GM19193 (cell line): ENCODE results near the gene CT45A5.
"Not testable (repeated sequence)": the region's sequence is repeated elsewhere in the genome, so short reads cannot be mapped to it uniquely, and the experiment has no call there.

Experiments used
- POLR2A ChIP-seq: IDR thresholded peaks from 4 replicates; pipeline ENCODE4 v1.6.1; 2011; ENCODE audit not compliant: insufficient read depth, insufficient read length; ENCODE audit errors: extremely low read depth

Gene CT45A5, protein sequence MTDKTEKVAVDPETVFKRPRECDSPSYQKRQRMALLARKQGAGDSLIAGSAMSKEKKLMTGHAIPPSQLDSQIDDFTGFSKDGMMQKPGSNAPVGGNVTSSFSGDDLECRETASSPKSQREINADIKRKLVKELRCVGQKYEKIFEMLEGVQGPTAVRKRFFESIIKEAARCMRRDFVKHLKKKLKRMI

DNA sequence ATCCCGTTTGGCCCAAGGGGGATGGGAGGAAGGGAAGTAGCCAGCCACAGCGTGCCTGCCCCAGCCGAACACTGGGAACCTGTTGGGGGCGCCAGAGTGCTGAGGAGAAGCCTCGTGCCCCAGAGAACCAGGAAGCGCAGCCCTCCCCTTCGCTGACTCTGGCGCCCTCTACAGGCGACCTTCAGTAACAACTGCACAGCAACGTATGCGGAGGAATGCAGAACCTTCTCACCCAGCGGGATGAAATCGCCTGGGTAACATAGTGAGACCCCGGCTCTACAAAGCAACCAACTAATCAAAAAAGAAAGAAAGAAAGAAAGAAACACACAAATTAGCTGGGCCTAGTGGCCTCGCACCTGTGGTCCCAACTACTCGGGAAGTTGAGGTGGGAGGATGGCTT, at the start of gene CT45A5:
CT45A5 (minus strand) TSS at position 101 of the 400 bp plus-strand sequence. CDS start 3,774 bp downstream, outside the sequence.
- not testable (repeated sequence) for TF ChIP-seq POLR2A

DNA sequence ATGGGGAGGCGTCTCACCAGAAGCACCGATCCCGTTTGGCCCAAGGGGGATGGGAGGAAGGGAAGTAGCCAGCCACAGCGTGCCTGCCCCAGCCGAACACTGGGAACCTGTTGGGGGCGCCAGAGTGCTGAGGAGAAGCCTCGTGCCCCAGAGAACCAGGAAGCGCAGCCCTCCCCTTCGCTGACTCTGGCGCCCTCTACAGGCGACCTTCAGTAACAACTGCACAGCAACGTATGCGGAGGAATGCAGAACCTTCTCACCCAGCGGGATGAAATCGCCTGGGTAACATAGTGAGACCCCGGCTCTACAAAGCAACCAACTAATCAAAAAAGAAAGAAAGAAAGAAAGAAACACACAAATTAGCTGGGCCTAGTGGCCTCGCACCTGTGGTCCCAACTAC, 34.6 kb upstream of the CT45A5 start, which contains the start of gene CT45A2:
CT45A2 (minus strand) TSS at position 101 of the 400 bp plus-strand sequence. CDS start 3,747 bp downstream, outside the sequence.
- TF ChIP-seq POLR2A = not testable (repeated sequence)

DNA sequence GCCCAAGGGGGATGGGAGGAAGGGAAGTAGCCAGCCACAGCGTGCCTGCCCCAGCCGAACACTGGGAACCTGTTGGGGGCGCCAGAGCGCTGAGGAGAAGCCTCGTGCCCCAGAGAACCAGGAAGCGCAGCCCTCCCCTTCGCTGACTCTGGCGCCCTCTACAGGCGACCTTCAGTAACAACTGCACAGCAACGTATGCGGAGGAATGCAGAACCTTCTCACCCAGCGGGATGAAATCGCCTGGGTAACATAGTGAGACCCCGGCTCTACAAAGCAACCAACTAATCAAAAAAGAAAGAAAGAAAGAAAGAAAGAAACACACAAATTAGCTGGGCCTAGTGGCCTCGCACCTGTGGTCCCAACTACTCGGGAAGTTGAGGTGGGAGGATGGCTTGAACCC, 17.4 kb upstream of the CT45A5 start, which contains the start of gene CT45A6:
CT45A6 (minus strand) TSS at position 101 of the 400 bp plus-strand sequence. CDS start 3,794 bp downstream, outside the sequence.
- TF ChIP-seq POLR2A = not testable (repeated sequence)

DNA sequence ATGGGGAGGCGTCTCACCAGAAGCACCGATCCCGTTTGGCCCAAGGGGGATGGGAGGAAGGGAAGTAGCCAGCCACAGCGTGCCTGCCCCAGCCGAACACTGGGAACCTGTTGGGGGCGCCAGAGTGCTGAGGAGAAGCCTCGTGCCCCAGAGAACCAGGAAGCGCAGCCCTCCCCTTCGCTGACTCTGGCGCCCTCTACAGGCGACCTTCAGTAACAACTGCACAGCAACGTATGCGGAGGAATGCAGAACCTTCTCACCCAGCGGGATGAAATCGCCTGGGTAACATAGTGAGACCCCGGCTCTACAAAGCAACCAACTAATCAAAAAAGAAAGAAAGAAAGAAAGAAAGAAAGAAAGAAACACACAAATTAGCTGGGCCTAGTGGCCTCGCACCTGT, 17.2 kb downstream of the CT45A5 start, which contains the start of gene CT45A3:
CT45A3 (minus strand) TSS at position 101 of the 400 bp plus-strand sequence. CDS start 3,747 bp downstream, outside the sequence.
- TF ChIP-seq POLR2A = not testable (repeated sequence)

DNA sequence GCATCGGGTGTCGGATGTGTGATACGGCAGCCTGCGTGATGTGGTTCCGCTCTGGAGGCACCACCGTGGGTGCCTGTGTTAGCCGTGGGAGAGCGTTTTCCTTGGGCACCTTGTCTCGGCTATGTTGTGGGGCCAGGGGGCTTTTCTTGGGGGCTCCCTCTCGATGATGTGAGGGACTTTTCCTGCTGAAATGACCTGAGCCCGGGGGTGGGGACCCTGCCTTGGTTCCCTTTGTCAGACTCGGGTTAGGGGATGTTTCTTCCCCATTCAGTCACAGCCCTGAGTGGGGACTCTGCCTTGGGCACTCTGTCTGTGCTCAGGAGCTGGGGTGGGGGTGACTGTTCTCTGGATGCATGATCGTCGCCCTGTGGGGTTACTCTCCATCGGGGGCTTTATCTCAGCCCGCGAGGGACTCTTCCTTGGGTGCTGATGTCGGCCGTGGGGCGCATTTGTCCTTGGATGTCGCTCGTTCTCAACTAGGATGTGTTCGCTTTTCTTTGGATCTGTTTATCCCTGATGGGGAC, 44.0 kb downstream of the CT45A5 start:
- TF ChIP-seq POLR2A = no peak

DNA sequence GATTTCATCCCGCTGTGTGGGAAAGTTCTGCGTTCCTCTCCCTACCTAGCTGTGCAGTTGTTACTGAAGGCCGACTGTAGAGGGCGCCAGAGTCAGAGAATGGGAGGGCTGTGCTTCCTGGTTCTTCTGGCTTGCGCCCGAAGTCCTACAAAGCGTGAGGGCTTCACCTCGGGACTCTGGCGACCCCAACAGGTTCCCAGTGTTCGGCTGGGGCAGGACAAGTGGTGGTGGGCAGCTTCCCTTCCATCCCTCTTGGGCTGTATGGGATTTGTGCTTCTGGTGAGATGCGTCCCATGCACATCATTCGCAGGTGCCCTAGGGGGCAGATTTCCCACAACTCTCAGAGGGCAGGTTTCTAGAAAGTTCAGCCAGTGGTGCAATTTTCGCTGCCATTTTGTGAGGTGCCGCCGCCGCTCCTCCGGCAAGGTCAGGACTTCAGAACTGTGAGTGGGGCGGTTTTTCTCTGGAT, 44.6 kb downstream of the CT45A5 start:
- no peak for TF ChIP-seq POLR2A

DNA sequence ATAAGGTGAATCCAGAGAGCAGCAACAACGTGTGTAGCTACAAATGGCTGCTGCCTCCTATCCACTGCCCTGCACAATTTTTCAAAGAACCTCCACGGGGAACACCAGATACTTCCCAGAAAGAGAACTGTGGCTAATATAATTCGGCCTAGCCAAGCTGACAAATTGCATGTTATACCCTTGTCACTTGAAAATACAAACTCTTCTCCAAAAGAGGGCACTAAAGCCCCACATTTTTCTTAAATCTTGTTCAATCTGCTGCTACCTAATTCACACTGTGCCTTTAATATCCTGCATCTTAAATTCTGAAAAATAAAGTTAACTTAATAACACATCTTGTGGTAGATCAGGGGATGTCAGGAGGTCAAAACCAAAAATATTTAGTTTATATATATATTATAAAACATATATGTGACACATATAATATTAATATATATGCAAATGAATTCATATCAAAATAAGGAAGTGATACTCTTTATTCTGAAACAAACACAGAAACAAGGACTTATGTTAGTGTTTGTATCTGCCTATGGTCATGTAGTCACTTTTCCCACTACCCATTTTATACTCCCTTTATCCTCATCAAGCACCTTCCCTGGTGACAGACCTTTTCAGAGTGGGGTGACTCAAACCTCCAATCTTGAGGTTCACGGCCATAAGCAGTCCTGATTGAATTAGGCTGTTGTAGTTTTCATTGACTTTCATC, 47.8 kb downstream of the CT45A5 start:
- no peak for TF ChIP-seq POLR2A
